GM12878 (cell line): Measurements from ENCODE around the gene UAP1L1. TPM values are rescaled to one million over a fixed set of nuclear protein-coding genes. Genes with fewer than 3 reads are reported as not detected.

Experiments
- BCLAF1 ChIP-seq: fragments of 450-650 bp; IDR thresholded peaks from 2 replicates; pipeline ENCODE4 v1.6.1; 2017; ENCODE audit warnings: antibody characterized with exemption, mild to moderate bottlenecking, moderate library complexity
- BMI1 ChIP-seq: fragments of 450-650 bp; IDR thresholded peaks from 2 replicates; pipeline ENCODE4 v1.6.1; 2016; ENCODE audit warnings: mild to moderate bottlenecking, moderate library complexity, borderline replicate concordance
- CHD2 ChIP-seq: IDR thresholded peaks from 2 replicates; pipeline ENCODE4 v1.6.1; 2011; ENCODE audit warnings: low read depth, low read length, improper control_type of control experiment, borderline replicate concordance
- CREB1 ChIP-seq: IDR thresholded peaks from 2 replicates; pipeline ENCODE4 v1.6.1; 2012; ENCODE audit warnings: low read depth, mild to moderate bottlenecking, inconsistent platforms
- ETV6 ChIP-seq, 2 experiments: fragments of 450-650 bp in 1 of 2; IDR thresholded peaks in 1 of 2; conservative IDR thresholded peaks in 1 of 2; 2 replicates each; pipeline ENCODE4 v1.6.1; 2014; ENCODE audit warnings: antibody characterized with exemption in 1 of 2, borderline replicate concordance in 1 of 2, low read depth in 1 of 2, mild to moderate bottlenecking in 1 of 2, moderate library complexity in 1 of 2
- GATAD2B ChIP-seq: fragments of 450-650 bp; conservative IDR thresholded peaks from 2 replicates; pipeline ENCODE4 v1.6.1; 2017; ENCODE audit warnings: low read depth, mild to moderate bottlenecking, moderate library complexity
- NR2F1 ChIP-seq: fragments of 450-650 bp; conservative IDR thresholded peaks from 2 replicates; pipeline ENCODE4 v1.6.1; 2017; ENCODE audit warnings: mild to moderate bottlenecking
- RAD21 ChIP-seq: IDR thresholded peaks from 2 replicates; pipeline ENCODE4 v1.6.1; 2011; ENCODE audit warnings: mild to moderate bottlenecking, low read depth, low read length, moderate library complexity; ENCODE audit not compliant: insufficient read depth
- RB1 ChIP-seq: fragments of 450-650 bp; formaldehyde crosslinking; IDR thresholded peaks from 2 replicates; pipeline ENCODE4 v1.6.1; 2017; ENCODE audit warnings: mild to moderate bottlenecking, borderline replicate concordance
- RELA ChIP-seq: fragments of 450-650 bp; IDR thresholded peaks from 2 replicates; pipeline ENCODE4 v1.8.0; 2014; ENCODE audit warnings: borderline replicate concordance; ENCODE audit not compliant: partially characterized antibody
- SMAD1 ChIP-seq: fragments of 450-650 bp; IDR thresholded peaks from 2 replicates; pipeline ENCODE4 v1.6.1; 2018; ENCODE audit warnings: mild to moderate bottlenecking, low read depth; ENCODE audit not compliant: partially characterized antibody
- SMAD5 ChIP-seq: IDR thresholded peaks from 2 replicates; pipeline ENCODE4 v1.6.1; 2016; ENCODE audit warnings: antibody characterized with exemption, low read depth
- ZBED1 ChIP-seq: IDR thresholded peaks from 2 replicates; pipeline ENCODE4 v1.6.1; 2016; ENCODE audit warnings: borderline replicate concordance
- ZNF274 ChIP-seq: IDR thresholded peaks from one replicate; pipeline ENCODE4 v1.8.0; 2011; ENCODE audit not compliant: insufficient read length, insufficient read depth
- ZSCAN29 ChIP-seq: fragments of 450-650 bp; IDR thresholded peaks from 2 replicates; pipeline ENCODE4 v1.6.1; 2017; ENCODE audit warnings: mild to moderate bottlenecking, moderate library complexity
- polyA plus RNA-seq, 11 experiments: library from polyadenylated mRNA; depleted of rRNA in 4 of 11; unstranded in 6 of 11; stranded (reverse) in 5 of 11; fragments of >200 nt; fragmentation: Nextera tagmentation in 4 of 11; fragmentation: Illumina TruSeq in 1 of 11; extraction: Ambion mirVana in 4 of 11; extraction: Trizol in 1 of 11; gene quantifications; 1 replicate in 1 of 11; 2 replicates in 10 of 11; pipeline versions ENCODE4 v1.2.1 to v1.2.3, GENCODE V29; 2011 to 2016; ENCODE audit warnings: inconsistent platforms in 2 of 11, missing spikeins in 2 of 11, low read depth in 1 of 11
- total RNA-seq, 4 experiments: library from RNA; depleted of rRNA in 3 of 4; stranded (reverse); fragments of >200 nt in 3 of 4; fragmentation: Illumina TruSeq in 1 of 4; extraction: Trizol in 1 of 4; gene quantifications; 2 replicates each; pipeline versions ENCODE4 v1.2.1 to v1.2.3, GENCODE V29; 2013 to 2021
- TF ChIP-seq, protein P1 (sequence below): fragments of 450-650 bp; conservative IDR thresholded peaks from 2 replicates; pipeline ENCODE4 v1.6.1; 2017; ENCODE audit warnings: mild to moderate bottlenecking, moderate library complexity
- TF ChIP-seq, protein P2 (sequence below): IDR thresholded peaks from 2 replicates; pipeline ENCODE4 v1.6.1; 2012; ENCODE audit warnings: low read depth, low read length, improper control_type of control experiment
- TF ChIP-seq, protein P3 (sequence below): fragments of 450-650 bp; IDR thresholded peaks from 2 replicates; pipeline ENCODE4 v1.6.1; 2017; ENCODE audit warnings: mild to moderate bottlenecking, moderate library complexity
- TF ChIP-seq, protein P4 (sequence below): IDR thresholded peaks from 2 replicates; pipeline ENCODE4 v1.6.1; 2012; ENCODE audit warnings: low read depth, low read length, improper control_type of control experiment

UAP1L1 gene
- total and polyA plus RNA-seq, 10 of the 15 experiments (the other 5 are each of a cell fraction or from before 2014, with no cell fraction given) = 0.29 to 15.7 (median 5.8) TPM

GRCh38 chr9:137077010-137077747 lies at the start of gene UAP1L1 (continued):
- TF ChIP-seq, protein P1, sequence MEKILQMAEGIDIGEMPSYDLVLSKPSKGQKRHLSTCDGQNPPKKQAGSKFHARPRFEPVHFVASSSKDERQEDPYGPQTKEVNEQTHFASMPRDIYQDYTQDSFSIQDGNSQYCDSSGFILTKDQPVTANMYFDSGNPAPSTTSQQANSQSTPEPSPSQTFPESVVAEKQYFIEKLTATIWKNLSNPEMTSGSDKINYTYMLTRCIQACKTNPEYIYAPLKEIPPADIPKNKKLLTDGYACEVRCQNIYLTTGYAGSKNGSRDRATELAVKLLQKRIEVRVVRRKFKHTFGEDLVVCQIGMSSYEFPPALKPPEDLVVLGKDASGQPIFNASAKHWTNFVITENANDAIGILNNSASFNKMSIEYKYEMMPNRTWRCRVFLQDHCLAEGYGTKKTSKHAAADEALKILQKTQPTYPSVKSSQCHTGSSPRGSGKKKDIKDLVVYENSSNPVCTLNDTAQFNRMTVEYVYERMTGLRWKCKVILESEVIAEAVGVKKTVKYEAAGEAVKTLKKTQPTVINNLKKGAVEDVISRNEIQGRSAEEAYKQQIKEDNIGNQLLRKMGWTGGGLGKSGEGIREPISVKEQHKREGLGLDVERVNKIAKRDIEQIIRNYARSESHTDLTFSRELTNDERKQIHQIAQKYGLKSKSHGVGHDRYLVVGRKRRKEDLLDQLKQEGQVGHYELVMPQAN = no peak; the same call in none of the 2 replicates
- TF ChIP-seq ZNF274 = no peak
- TF ChIP-seq, protein P2, sequence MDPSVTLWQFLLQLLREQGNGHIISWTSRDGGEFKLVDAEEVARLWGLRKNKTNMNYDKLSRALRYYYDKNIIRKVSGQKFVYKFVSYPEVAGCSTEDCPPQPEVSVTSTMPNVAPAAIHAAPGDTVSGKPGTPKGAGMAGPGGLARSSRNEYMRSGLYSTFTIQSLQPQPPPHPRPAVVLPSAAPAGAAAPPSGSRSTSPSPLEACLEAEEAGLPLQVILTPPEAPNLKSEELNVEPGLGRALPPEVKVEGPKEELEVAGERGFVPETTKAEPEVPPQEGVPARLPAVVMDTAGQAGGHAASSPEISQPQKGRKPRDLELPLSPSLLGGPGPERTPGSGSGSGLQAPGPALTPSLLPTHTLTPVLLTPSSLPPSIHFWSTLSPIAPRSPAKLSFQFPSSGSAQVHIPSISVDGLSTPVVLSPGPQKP = no peak
- no peak for TF ChIP-seq CREB1
- no peak for TF ChIP-seq SMAD1
- TF ChIP-seq, protein P3, sequence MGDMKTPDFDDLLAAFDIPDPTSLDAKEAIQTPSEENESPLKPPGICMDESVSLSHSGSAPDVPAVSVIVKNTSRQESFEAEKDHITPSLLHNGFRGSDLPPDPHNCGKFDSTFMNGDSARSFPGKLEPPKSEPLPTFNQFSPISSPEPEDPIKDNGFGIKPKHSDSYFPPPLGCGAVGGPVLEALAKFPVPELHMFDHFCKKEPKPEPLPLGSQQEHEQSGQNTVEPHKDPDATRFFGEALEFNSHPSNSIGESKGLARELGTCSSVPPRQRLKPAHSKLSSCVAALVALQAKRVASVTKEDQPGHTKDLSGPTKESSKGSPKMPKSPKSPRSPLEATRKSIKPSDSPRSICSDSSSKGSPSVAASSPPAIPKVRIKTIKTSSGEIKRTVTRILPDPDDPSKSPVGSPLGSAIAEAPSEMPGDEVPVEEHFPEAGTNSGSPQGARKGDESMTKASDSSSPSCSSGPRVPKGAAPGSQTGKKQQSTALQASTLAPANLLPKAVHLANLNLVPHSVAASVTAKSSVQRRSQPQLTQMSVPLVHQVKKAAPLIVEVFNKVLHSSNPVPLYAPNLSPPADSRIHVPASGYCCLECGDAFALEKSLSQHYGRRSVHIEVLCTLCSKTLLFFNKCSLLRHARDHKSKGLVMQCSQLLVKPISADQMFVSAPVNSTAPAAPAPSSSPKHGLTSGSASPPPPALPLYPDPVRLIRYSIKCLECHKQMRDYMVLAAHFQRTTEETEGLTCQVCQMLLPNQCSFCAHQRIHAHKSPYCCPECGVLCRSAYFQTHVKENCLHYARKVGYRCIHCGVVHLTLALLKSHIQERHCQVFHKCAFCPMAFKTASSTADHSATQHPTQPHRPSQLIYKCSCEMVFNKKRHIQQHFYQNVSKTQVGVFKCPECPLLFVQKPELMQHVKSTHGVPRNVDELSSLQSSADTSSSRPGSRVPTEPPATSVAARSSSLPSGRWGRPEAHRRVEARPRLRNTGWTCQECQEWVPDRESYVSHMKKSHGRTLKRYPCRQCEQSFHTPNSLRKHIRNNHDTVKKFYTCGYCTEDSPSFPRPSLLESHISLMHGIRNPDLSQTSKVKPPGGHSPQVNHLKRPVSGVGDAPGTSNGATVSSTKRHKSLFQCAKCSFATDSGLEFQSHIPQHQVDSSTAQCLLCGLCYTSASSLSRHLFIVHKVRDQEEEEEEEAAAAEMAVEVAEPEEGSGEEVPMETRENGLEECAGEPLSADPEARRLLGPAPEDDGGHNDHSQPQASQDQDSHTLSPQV = no peak
- peak; percentile 20; the same call in 1 of the 2 replicates for TF ChIP-seq RB1
- TF ChIP-seq ZSCAN29 = peak; percentile 72
- TF ChIP-seq CHD2 = no peak
- no peak for TF ChIP-seq BCLAF1
- TF ChIP-seq BMI1 = no peak
- TF ChIP-seq GATAD2B = peak; percentile 78; the same call in 1 of the 2 replicates
- TF ChIP-seq, protein P4, sequence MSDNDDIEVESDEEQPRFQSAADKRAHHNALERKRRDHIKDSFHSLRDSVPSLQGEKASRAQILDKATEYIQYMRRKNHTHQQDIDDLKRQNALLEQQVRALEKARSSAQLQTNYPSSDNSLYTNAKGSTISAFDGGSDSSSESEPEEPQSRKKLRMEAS = no peak; the same call in 1 of the 2 replicates
- peak; percentile 62 for TF ChIP-seq NR2F1
- no peak for TF ChIP-seq RELA
- no peak for TF ChIP-seq RAD21
- no peak for TF ChIP-seq ZBED1
- TF ChIP-seq ETV6 (conservative IDR thresholded peaks at IDR 0.05 in 1 of 2, IDR thresholded peaks at IDR 0.05 in 1 of 2; ENCODE audit: borderline replicate concordance in 1 of 2, low read depth in 1 of 2) = no peak
- TF ChIP-seq SMAD5 = no peak
